GM18519 (cell line): Measurements from ENCODE around the gene THAP10.
"Not testable (repeated sequence)": the region's sequence is repeated elsewhere in the genome, so short reads cannot be mapped to it uniquely, and the experiment has no call there.

Experiments
- ATAC-seq: cut with Tn5 transposase; IDR thresholded peaks from one replicate; pipeline ENCODE4 v1.9.1; 2021; ENCODE audit warnings: mild to moderate bottlenecking, moderate library complexity; ENCODE audit not compliant: unreplicated experiment, low FRiP score

Gene THAP10

GRCh38 chr15:70892002-70892911 is at the start of gene THAP10, which contains the start of gene LRRC49:
THAP10 (minus strand) TSS chr15:70892433; CDS start chr15:70892272, 161 bp downstream.
LRRC49 (plus strand) TSS chr15:70892826; CDS start chr15:70892895, 69 bp downstream.
- ATAC-seq = peak; percentile 68

GRCh38 chr15:70936326-70936725 is 44.1 kb upstream of the THAP10 start:
- ATAC-seq = no peak

- no peak for ATAC-seq
Observed at GRCh38 chr15:70935631-70936030, 43.4 kb upstream of the THAP10 start.

- no peak for ATAC-seq
Observed at GRCh38 chr15:70933411-70933810, 41.2 kb upstream of the THAP10 start.

GRCh38 chr15:70932397-70932796 is 40.2 kb upstream of the THAP10 start:
- no peak for ATAC-seq

GRCh38 chr15:70931821-70932220 is 39.6 kb upstream of the THAP10 start:
- no peak for ATAC-seq

- ATAC-seq = not testable (repeated sequence)
Observed at GRCh38 chr15:70926914-70927313, 34.7 kb upstream of the THAP10 start.

- ATAC-seq = no peak
Observed at GRCh38 chr15:70923311-70924080, 31.3 kb upstream of the THAP10 start.

GRCh38 chr15:70922119-70922518 is 29.9 kb upstream of the THAP10 start:
- ATAC-seq = no peak

GRCh38 chr15:70920981-70921696 is 28.9 kb upstream of the THAP10 start:
- ATAC-seq = no peak

- no peak for ATAC-seq
Observed at GRCh38 chr15:70917955-70918354, 25.7 kb upstream of the THAP10 start.

GRCh38 chr15:70916531-70916930 is 24.3 kb upstream of the THAP10 start:
- ATAC-seq = no peak

- no peak for ATAC-seq
Observed at GRCh38 chr15:70912187-70912586, 20.0 kb upstream of the THAP10 start.

- no peak for ATAC-seq
Observed at GRCh38 chr15:70910958-70911357, 18.7 kb upstream of the THAP10 start.

- ATAC-seq = no peak
Observed at GRCh38 chr15:70907784-70908471, 15.7 kb upstream of the THAP10 start.

- ATAC-seq = no peak
Observed at GRCh38 chr15:70906842-70907241, 14.6 kb upstream of the THAP10 start.

- no peak for ATAC-seq
Observed at GRCh38 chr15:70902107-70902506, 9.9 kb upstream of the THAP10 start.

- ATAC-seq = no peak
Observed at GRCh38 chr15:70892912-70893560, 803 bp upstream of the THAP10 start.

GRCh38 chr15:70882361-70882760 is 9.9 kb downstream of the THAP10 start:
- no peak for ATAC-seq

GRCh38 chr15:70880781-70881180 is 11.5 kb downstream of the THAP10 start:
- ATAC-seq = no peak
